NCI-H2227 treated with DMSO at 0.1 percent for 48 hours (cell line): Measurements from ENCODE around the gene AXIN1.
A peak's percentile ranks its signal among the peaks of the same experiment; 100 is the strongest.
"Not testable (repeated sequence)": the region's sequence is repeated elsewhere in the genome, so short reads cannot be mapped to it uniquely, and the experiment has no call there.

Experiments
- DNase-seq: peaks from one replicate; lab custom pipeline; 2025; lab: John Stamatoyannopoulos, UW

The AXIN1 gene

DNA sequence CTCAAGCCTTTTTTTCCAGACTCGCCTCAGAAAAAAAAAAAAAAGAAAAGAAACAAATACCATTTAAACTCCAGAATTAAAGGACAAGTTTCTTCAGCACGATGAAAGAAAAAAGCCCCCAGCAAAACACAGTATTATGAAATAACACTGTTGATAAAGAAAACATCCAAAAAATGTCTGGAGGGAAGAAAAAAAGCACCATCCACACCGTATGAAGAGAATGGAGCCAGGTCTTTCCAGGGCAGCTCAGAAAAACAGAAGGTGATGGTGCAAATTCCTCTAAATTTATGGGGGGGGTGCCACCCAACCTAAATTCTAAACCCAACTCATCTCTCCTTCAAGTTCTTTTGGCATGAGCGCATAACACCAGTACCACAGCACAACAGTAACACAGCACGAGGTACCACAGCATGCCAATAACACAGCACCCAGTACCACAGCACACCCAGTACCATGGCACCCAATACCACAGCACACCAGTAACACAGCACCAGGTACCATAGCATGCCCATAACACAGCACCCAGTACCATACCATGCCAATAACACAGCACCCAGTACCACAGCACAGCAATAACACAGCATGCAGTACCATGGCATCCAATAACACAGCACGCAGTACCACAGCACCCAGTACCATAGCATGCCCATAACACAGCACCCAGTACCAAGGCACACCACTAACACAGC lies 19.0 kb downstream of the AXIN1 start:
- DNase-seq, result no peak

DNA sequence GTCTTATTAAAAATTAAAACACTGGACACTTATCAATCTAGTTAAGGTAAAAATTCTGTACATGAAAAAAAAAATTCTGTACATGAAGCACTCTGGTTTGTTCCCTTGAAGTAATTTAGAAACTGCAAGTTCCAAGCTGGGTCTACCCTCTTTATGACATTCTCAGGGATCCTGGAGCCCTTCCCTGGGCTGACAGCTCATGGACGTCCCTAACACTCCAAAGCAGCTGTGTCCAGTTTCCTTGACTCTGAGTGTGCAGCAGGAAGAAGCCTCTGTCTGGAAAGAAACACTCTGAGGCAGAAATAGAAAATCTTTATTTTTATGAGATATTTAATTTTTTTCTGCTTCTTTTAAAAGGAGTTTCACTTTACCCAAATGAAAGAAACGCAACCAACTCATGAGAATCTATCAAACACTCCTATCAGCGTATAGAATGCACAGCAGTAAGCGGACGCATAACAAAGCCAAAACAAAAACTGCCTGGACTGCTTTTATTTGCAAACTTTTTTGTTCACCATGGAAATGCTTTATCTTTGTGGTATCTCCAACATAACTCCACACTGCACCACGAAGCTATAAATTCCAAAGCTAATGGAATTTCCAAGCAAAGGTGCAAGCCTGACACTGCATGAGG lies 21.2 kb downstream of the AXIN1 start:
- DNase-seq, result not testable (repeated sequence)

DNA sequence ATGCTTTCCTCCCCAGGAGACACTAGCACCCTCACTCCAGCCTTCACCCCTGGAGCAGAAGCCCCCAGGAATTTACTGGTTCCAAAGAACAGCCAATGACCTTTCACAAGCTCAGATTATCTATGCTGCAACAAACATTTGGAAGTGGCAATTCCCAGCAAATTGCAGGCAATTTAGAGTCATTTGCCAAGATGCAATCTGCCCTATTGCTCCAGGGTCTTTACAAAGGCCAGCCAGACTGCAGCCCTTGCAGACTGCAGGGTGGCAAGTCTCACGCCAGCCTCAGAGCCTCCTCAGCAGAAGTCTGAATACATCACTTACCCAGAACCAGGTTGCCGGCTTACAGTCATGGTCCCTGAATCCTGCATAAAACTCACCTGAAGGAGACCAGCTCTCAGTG lies 21.8 kb downstream of the AXIN1 start:
- DNase-seq, result peak; percentile 45

DNA sequence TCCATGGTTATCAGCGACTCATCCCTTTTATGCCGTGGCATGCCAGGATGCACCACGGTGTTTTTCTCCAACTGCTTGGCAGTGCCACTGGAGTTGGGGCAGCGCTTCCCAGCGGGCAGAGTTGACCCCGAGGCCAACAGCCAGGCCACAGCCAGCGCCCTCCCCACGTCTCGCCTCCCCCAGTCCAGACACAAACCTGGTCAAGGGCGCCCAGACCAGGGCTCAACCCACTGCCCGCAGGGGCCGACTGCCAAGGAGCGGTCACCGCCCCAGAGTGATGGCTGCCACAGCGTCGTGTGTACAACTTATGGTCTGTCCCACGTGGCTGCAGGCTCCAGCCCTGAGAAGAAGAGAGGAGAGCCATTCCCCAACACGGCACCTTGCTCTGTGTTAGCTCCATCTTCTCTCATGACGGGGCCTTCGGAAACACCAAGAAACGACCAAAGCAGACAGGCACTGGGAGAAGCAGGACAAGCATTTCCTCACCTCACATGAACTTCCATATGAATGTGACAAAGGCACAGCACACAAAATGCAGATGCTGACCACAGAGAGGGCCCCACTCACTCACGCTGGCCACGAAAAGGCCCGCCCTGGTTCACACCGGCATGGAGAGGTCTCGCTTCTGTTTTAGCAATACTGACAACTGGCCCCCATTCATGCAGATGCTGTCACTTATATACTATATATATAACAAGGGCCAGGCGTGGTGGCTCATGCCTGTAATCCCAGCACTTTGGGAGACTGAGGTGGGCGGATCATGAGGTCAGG lies 27.0 kb downstream of the AXIN1 start:
- no peak for DNase-seq

DNA sequence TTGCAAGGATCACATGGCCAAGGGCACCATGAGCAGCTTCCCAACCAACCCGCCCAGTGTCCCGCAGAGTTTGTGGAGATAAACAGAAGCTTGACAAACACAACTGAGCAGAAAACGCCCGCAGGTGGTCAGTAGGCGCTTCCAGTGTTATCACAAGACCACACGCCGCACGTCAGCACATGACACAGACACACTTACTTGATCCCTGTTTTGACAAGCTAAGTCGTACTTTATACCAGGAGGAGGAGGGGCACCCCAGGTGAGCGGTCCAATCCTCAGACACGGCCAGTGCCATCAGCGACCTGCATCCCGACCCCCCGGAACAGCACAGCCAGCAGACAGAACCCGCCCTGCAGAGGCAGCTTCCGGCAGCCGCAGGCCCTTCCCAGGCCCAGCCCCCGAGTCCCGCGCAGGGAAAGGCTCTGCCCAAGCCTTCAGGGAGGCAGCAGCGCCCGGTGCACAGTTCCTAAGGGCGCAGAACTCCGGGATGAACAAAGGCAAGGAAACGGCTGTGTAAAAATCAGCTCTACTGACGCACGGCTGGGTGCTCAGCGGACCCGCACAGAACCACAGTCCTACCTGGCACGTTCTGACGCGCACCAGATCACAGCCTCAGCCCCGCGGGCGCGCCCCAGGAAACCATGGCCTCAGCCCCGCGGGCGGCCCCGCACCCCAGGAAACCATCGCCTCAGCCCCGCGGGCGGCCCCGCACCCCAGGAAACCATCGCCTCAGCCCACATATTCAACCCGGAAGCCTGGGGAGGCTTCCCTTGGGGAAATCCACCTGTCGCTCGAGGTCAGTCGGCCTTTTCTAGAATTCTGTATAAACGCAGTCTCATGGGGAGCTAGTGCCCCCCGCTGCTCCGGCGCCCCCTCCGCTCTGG lies 27.8 kb downstream of the AXIN1 start:
- DNase-seq, result no peak

DNA sequence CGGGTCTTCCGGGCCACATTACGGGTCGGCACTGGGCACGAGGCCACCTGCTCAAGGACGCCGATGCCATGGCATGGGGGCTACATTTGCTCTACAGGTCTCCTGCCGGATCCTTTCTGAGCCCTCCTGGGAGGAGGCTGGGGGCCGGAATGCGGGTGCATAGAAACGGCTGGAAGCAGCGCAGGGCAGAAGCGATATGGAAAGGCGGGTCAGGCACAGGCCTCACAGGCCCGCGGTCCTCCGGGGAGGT lies 28.4 kb downstream of the AXIN1 start:
- DNase-seq, result no peak

DNA sequence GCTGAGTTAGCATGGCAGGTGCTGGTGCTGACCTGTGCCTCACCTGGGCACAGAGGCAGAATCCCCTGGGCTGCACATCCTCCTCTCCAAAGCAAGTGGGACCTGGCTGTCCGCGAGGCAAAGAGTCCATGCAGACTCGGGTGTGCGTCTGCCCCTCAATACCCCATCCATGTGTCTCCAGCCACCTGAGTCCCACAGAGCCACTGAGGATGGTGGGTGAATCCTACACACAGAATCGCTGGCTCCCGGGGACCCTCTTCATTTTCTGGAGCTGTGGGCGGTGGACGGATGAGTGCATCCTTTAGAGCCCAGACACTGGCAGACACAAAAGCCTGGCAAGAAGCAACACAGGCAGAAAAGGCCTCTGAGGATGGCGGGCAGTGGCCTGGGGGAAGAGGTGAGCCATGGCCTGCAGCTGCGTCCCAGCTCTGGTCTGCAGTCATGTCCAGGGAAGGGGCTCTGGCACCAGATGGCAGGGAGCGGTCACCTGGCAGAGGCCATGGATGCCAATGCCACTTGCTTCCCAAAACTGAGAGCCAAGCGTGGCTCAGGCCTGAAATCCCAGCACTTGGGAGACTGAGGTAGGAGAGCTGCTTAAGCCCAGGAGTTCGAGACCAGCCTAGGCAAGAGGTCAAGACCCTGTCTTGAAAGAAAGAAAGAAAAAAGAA lies 29.9 kb downstream of the AXIN1 start:
- DNase-seq, result no peak

DNA sequence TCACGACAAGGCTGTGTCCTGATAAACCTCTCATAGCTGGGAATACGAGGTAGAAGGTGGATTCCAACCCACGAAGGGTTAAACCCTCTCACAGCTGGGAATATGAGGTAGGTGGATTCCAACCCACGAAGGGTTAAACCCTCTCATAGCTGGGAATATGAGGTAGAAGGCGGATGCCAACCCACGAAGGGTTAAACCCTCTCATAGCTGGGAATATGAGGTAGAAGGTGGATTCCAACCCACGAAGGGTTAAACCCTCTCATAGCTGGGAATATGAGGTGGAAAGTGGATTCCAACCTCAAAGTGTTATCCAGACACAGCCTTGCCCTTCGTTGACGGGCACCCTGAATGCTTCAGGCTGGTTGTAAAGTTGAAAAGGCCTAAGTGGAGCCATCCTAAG lies 31.0 kb downstream of the AXIN1 start:
- DNase-seq, result no peak

DNA sequence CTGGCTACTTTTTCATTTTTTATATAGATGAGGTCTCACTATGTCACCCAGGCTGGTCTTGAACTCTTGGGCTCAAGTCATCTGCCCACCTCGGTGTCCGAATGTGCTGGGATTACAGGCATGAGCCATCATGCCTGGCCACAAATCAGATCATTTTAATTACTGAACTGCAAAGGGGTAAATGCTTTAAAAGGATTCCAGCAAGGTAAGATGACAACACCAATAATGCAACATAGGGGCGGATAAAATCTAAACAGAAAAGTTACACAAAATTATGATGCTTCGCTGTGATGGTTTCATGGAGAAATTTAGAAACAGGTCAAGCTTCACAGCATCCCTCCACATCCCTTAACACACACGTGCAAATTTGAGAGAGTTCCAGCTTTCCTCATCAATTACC lies 32.3 kb downstream of the AXIN1 start:
- DNase-seq, result no peak

DNA sequence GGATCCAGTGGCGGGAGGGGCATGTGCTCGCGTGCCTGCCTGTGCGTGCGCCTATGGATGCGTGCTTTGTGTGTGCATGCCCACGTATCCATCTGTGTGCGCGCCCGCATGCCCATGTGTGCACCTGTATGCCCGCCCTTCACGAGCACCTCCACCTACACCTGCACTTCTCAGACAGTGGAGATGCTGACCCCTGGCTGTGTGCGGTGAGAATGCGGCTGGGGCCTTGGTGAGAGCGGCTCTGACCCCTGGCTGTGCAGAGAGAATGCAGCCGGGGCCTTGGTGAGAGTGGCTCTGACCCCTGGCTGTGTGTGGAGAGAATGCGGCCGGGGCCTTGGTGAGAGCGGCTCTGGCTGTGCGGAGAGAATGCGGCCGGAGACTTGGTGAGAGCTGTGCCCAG lies 33.9 kb downstream of the AXIN1 start:
- no peak for DNase-seq

DNA sequence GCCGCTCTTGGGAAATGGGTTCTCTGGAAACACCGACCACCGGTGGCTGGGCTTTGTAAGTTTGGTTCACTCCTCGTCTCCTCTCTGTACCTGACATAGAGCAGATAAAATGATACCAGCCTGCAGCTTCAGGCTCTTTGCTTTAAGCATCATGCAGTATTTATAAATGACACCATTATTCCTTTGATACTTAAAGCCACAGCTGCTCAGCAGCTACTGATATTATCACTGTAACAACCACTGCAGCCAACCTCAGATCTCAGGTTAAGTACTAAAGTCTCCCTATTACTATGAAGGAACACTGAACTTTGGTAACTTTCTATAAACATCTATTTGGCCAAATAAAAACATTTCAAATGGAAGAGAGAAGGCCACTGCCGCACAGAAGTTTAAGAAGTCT lies 34.9 kb downstream of the AXIN1 start:
- no peak for DNase-seq

DNA sequence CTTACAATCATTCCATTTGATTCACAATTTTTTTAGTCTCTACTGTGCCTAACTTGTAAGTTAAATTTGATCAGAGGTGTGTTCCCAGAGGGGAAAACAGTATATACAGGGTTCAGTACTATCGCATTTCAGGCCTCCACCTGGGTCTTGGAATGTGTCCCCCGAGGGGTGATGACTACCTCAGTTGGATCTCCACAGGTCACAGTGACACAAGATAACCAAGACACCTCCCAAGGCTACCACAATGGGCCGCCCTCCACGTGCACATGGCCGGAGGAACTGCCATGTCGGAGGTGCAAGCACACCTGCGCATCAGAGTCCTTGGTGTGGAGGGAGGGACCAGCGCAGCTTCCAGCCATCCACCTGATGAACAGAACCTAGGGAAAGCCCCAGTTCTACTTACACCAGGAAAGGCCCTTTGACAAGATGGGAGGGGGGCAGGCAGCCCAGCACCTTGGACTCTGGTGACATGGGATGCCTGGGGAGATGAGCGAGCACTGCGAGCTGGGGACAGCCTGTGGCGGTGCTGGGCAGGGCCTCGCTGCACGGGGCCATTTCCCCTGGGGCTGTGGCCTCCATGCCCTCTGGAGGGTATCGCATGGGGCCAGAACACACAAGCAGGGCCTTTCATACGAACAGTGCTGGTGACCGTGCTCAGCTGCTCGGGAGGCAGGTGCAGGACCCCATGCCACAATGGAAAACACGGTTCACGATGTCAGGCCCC lies 35.6 kb downstream of the AXIN1 start:
- DNase-seq, result no peak

DNA sequence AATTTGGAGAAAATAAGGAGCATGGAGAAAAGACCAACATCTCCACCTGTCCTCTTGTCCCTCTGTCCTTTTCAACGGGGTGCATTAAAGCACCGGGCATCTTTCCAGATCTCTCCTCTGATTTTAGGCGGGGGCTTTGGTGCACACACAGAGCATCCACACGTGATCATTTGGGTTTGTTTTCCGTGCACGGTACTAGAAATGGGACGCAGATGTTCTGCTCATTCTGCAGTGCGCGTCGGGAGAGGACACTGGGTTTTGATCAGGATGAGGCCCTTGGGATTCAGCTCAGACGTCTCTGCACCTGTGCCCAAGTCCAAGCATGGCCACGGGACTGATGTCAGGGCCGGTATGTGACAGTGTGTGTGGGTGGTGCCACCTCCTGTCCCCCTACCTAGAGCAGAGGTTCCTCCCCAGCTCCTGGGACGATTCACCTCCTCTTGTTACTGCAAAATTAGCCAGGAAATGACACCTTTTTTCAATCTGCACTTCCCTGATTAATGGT lies 37.7 kb downstream of the AXIN1 start:
- no peak for DNase-seq

DNA sequence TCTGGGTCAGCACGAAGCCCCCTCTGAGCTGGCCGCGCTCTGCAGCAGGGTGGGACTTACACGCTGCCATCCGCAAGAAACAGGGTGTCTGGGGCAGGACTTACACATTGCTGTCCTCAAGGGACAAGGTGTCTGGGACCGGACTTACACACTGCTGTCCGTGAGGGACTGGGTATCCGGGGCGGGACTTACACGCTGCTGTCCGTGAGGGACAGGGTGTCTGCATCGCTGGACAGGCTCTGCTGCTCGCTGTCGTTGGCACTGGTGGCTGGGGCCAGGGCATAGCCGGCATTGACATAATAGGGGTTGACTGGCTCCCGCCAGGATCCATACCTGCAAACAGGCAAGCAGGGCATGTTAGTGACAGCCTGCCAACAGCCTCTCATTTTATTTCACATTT lies 38.2 kb downstream of the AXIN1 start:
- DNase-seq, result no peak

DNA sequence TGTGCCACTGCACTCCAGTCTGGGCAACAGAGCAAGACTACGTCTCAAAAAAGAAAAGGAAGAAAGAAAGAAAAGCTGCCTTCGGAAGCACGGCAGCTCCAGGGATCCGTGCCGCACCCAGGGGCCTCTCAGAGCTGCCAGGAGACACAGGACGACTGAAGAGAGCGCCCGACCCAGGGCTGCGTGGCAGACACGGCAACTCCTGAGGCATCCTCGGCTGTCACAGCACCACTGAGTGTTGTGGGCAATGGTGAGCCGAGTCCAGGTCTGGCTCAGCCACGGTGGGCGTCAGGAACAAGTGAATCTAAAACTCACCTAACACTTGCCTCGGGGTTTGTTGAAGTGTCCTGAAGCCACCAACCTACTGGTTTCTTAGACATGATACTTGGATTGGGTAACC lies 40.8 kb downstream of the AXIN1 start:
- no peak for DNase-seq

DNA sequence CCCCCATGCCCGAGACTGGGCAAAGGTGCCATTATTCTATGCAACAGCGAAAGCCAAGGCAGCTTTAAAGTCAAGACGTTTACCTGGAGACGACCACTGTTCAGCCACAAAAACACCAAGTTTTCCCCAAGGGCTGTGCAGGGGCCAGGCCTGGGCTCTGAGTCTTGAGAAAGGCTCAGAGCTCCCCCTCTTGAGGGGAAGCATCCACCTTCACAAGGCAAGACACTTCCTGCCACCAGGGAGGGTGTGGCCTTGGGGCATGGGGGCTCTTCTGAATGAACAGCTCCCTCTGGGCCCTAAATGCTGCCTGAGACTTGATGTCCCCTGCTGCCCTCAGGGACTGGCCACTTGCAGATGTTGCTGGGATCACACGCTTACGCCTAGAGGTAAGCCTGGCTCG lies 43.0 kb downstream of the AXIN1 start:
- no peak for DNase-seq

DNA sequence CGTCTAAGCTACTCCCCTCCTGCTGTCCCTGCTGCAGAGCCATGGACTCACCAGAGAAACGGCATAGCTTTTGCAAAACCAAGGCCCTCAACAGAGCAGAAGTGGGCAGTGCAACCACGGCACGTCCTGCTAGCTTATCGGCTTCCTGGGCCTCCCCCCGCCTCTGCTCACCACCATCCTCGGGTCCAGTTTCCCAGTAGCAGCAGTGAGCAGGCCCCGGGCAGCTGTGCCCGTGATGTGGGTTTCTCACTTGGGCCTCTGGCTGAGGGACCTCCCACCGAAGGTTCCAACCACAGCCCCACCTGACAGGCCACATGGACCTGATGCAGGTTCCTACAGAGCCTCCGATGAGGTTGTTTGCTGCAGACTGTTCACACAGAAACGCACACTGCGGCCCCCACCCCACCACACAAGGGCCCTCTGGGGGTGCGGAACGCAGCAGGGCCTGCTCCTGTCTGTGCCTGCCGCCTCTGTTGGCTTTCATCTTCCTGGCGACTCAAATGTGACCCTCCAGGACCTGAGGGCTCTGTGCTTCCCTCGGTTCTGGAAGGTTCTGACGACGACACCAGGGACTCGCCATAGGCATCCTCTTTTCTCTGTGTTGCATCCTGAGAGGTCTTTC lies 44.7 kb downstream of the AXIN1 start:
- no peak for DNase-seq

DNA sequence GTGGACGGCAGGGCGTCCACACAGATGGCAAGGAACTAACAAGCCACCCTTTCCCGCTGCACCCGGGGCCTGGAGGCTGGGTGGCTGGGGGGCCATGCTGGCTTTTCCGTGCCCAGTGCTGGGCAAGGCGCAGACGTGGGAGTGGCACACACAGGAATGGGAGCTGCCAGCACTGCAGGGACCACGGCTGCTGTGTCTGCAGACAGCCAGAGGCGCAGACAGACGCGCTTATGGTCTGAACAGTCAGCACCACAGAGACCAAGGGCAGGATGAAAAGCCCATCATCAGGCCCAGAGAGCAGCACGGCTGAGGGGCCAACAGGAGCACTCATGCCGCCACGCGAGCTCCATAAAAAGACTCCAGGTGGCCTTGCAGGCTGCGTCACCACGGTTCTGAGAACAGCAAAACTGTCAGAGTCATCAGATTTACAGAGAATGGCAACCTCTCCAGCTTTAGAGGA lies 45.6 kb downstream of the AXIN1 start:
- DNase-seq, result no peak

DNA sequence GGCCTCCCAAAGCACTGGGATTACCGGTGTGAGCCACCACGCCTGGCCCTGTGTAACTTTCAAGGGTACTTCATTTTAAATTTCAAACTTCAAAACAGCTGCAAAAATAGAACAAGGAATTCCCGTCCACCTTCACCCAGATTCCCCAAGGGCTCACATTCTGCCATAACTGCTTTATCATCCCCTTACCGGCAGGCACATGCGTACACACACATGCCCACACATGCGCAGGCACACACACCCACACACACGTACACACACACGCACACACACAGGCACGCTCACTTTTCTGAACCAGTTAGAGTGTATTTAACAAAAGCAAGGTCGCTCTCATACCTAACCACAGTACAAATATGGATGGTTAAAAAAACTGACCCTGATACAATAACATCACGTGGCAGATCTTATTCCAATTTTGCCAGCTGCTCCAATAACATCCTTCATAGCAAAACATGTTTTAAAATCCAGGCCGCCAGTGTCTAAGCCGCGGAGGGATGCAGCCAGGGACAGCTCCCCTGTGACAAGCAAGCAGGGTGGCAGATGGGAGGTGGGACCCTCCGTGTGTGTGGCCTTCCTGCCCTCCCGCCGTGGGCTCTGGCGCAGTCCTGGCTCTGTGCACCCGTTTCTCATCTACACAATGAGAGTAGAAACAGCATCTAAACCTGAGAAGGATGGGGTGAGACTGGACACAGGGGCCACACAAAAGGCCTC lies 46.5 kb downstream of the AXIN1 start:
- no peak for DNase-seq
